T47D (cell line): Measurements from ENCODE around the gene MB.
A peak's percentile ranks its signal among the peaks of the same experiment; 100 is the strongest.

Experiments
- DNase-seq, 2 experiments: peaks; one replicate each; pipeline versions ENCODE4 v3.0.0 to v3.0.0-alpha.2; 2011 to 2012; ENCODE audit warnings: low read depth in 1 of 2, low spot score in 1 of 2
- JUND ChIP-seq: IDR thresholded peaks from 2 replicates; pipeline ENCODE4 v1.6.1; 2012; ENCODE audit warnings: low read depth
- in situ Hi-C: cut with HindIII; loops from 2 replicates; pipeline ENCODE4 v1.10.0; 2016; ENCODE audit warnings: low sequenced_read_pairs, low pct_unique_long_range_greater_than_20kb

The MB gene

DNA sequence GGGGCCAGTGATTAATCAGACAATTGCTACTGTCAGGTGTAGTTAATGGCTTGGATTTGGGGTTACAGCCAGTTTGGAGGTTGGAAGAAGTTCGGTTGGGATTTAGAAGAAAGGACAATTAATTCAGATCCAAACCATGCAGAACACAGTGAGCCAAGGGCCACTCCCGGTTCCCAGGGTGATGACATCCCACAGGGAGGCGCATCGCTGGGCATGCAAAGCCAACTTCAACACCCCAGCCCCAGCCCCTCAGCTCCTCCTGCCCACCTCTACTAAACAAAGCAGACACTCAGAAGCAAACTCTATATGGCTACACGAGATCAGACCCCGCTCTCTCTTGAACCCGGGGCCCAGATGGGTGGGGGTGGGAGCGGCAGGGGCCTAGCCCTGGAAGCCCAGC, 10.2 kb downstream of the MB start:
- in situ Hi-C loops, result no loop called here
- DNase-seq, result no peak
- TF ChIP-seq JUND, result no peak

DNA sequence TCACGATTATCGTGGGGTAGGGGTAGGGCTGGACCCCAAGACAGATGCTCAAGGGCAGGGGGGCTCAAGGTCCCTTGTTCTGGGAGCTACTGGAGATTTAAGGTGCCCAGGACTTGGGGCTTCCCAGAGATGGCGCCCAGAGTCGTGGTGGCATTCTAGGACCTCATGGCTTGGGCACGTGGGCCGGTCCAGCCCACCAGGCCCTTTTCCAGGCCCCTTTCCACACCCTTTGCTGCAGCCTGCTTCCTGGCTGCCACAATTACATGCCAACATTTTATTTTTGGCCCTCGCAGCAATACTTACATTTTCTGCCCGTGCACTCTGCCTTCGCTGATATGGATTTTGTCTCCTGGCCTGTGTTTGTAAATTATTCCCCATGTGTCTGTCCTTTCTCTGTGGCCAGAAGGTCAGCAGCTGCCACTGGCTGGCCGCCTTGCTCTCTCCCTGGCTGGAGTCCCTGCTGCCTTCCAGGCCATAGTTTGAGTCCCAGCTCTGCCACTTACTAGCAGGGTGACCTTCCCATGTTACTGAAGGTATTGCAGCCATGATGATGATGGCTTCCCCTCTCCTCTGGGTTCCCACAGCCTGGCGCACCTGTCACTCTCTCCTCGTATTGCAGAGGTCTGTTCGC, 11.2 kb downstream of the MB start:
- no peak for DNase-seq
- in situ Hi-C loops, result no loop called here

DNA sequence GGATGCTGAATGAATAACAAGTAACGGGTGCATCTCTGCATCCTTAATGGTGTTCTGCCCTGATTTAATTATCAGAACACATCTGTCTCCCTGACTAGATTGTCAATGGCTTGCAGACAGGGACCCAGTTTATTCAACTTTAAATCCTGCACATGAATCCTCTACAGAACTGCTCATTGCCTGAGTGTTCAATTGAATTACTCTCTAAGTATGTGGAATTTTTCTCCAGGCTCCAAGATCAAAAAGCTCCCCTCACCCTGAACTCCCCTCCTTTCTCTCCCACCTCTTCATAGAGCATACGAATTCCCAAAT, 11.8 kb downstream of the MB start:
- no peak for DNase-seq
- no peak for TF ChIP-seq JUND
- in situ Hi-C loops, result no loop called here

More for the DNA sequence above, 11.2 kb downstream of the MB start:
- no peak for TF ChIP-seq JUND

DNA sequence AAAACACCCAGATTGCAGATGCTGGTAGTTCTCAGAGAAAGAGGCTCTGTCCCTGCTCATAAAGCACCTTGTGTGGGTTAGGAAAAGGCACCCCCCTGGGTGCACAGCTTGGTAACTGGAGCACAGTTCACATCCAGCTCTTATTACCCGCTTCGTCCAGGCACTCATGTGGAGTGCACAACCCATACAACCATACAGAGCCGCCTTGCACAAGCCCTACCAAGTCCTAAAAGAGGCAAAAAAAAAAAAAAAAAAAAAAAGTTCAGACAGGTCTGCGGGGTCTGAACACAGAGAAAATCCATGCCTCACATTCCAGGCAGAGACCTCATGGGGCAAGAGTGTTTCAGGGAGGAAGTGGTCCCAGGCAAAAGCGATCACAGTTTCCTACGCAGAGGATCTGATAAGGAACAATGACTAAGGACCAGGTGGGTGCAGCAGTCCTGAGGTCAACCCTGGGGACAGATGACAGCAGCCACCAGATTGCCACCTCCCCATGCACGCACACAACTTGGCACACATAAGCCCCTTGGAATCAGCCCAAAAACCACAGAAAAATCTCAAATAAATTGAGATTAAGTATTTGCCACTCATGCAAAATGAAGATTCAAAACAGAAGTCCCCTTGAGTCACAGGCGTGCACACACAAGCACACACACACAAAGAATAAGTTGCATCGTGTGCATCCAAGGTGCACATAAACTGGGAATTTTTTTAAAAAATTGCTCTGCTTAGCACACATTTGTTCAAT, 12.3 kb downstream of the MB start:
- in situ Hi-C loops, result no loop called here
- no peak for DNase-seq
- TF ChIP-seq JUND, result no peak

DNA sequence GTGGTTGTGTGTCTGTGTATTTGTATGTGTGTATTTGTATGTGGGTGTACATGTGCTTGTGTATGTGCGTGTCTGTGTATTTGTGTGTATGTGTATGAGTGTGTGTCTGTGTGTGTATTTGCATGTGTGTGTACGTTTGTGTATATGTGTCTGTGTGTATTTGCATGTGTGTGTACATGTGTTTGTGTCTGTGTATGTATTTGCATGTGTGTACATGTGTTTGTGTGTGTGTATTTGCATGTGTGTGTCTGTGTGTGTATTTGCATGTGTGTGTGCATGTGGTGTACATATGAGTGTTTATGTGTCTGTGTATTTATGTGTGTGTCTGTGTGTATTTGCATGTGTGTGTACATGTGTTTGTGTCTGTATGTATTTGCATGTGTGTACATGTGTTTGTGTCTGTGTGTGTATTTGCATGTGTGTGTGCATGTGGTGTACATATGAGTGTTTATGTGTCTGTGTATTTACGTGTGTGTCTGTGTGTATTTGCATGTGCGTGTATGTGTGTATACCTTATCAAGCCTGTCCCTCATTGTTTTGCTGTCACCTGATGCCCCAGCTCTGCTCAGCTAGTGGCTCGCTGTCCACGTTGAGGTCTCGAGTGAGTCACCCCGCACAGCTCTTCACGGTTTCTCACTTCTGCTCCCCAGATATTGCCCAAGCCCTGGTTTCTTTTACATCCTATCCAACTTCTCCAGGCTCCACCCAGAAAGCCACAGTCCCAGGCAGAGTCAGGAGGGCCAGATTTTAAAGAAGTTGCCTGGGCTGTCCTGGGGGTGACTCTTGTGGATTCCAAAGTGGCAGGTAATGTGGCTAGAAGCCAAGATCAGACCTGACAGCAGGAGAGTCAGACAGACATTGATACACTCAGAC, 15.2 kb downstream of the MB start:
- DNase-seq, result no peak
- TF ChIP-seq JUND, result no peak

DNA sequence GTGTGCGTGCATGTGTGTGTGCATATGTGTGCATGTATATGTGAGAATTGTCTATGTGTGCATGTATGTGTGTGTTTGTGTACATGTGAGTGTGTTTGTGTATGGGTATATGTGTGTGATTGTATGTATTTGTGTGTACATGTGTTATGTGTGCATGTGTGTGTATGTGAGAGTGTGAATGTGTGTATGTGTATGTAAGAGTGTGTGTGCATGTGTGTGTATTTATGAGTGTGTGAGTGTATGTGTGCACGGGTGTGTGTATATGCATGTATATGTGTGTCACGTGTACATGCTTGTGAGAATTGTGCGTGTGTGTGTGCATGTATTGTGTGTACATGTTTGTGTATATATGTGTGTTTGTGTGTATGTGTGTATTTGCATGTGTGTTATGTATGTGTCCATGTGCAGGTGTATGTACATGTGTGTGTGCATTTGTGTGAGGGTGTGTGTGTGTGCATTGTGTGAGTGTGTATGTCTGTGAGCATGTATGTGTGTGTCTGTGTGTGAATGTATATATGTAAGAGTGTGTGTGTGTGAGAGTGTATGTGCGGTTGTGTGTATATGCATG, 16.0 kb downstream of the MB start:
- in situ Hi-C loops, result no loop called here
- no peak for TF ChIP-seq JUND
- DNase-seq, result no peak

More for the DNA sequence above, 15.2 kb downstream of the MB start:
- in situ Hi-C loops, result no loop called here

DNA sequence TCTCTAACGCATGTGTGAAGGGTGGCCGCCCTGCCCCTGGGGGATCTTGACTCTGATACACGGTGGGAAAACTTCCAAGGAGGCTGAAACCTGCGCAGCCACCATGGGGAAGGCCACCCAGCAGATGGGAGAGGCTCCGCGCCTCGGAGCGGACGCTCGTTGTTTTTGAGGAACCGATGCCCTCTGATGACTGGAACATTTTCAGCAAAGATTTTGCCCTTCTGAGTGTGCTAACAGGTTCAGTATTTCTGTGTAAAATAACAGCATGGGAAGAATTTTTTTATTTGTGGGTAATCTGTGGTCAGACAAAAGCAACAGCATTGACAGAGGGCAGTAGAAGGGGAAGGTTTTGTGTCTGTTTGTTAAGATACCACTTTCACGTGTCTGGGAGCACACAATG, 16.7 kb downstream of the MB start:
- in situ Hi-C loops, result no loop called here
- no peak for TF ChIP-seq JUND
- no peak for DNase-seq

DNA sequence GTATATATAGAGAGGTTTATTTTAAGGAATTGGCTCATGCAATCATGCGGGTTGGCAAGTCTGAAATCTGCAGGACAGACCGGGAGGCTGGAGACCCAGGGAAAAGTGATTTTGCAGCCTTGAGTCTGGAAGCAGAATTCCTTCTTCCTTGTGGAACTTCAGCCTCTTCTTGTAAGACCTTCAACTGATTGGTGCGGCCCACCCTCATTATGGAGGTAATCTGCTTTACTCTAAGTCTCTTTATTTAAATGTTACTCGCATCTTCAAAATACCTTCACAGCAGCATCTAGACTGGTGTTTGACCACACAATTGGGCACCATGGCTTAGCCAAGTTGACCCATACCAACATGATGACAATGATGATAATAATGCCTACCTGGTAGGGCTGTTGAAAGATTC, 17.8 kb downstream of the MB start:
- in situ Hi-C loops, result no loop called here
- TF ChIP-seq JUND, result no peak
- no peak for DNase-seq

DNA sequence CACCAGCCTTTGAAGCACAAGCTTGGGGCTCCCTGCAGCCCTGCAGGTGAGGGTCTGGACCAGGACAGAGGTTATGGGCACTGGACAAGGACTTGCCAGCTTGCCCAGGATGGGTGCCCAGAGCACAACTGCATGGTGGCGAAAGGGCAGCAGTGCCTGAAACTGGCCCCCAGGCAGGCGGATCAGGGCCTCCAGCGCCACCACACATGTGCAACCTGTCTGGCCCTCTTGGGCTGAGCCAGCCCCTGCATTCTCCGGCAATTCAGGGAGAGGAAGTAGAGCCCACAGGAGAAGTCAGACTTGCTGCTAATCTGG, 18.8 kb downstream of the MB start:
- in situ Hi-C loops, result no loop called here
- no peak for DNase-seq
- TF ChIP-seq JUND, result no peak

DNA sequence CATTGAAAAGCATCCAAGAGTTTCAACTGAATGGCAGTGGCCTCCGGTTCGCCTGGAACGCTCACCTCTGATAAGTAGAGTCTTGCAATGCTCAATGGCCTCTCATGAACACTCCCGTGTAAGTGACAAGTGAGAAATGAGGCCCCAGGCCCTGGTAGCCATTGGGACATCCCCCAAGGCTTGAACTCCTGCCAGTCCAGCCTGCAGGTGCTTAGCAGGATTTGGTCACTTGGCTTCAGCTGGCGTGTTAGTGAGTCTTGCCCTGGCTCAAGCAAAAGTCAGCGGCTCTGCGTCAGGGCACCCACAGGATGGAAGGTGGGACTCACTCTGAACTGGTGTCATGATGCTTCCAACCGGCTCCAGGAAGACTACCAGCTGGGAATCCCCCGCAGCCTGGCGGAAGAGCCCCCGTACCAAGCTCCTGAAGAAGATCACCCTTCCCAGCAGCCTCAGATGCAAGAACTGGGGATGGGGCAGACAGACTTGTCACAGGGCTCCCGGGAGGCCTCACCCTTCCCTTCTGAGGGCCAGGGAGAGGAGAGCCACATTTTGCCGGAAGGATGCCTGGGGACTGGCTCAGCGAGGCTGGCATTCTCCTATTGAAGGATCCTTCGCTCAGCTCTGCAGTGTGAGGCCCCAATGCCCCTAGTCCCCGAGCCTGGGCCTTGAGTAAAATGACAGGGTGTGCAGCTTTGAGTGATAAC, 19.3 kb downstream of the MB start:
- DNase-seq, result no peak
- in situ Hi-C loops, result no loop called here
- TF ChIP-seq JUND, result no peak

DNA sequence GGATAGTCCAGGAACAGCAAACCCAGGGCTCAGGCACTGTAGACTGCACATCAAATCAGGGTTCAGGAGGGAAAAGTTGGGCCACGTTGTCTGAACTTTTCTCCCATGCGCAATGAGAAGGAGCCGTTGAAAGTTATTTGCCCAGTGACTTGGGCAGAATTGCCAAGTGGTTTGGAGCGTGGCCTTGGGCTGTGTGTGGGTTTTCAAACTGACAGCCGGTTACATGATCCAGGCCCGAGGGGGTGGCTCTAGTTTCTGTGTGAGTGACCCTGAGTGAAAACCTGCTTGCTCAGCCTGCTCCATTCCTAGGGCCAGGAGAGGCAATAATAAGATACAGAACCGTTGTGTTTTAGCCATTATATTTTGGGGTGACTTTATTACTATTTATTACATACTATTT, 20.3 kb downstream of the MB start:
- in situ Hi-C loops, result no loop called here
- no peak for TF ChIP-seq JUND
- DNase-seq, result peak in 1 of 2 experiments; percentile 52

DNA sequence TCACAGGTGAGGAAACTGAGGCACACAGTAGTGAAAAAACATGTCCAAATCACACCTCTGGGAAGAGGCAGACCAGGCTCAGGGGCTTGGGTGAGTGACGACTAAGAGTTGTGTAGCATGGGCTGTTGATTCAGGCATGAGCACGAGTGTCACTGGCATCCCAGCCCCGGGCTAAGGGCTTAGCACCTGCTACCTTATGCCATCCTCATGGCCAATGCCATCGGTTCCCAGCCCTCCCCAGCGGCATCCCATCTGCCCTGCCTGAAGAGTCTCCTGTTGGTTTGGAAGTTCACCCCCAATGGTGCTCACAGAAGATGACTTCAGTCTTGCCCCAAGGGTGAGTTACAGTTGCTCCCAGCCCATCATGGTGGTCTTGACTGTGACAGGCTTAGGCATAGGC, 22.4 kb downstream of the MB start:
- in situ Hi-C loops, result no loop called here
- TF ChIP-seq JUND, result no peak
- no peak for DNase-seq
